ENCODE data around the gene SERINC2. TPM values are rescaled to one million over a fixed set of nuclear protein-coding genes. Genes with fewer than 3 reads are reported as not detected.

SERINC2 gene
- total RNA-seq, result under 1 TPM; 0.19 to 0.56 TPM

DNA sequence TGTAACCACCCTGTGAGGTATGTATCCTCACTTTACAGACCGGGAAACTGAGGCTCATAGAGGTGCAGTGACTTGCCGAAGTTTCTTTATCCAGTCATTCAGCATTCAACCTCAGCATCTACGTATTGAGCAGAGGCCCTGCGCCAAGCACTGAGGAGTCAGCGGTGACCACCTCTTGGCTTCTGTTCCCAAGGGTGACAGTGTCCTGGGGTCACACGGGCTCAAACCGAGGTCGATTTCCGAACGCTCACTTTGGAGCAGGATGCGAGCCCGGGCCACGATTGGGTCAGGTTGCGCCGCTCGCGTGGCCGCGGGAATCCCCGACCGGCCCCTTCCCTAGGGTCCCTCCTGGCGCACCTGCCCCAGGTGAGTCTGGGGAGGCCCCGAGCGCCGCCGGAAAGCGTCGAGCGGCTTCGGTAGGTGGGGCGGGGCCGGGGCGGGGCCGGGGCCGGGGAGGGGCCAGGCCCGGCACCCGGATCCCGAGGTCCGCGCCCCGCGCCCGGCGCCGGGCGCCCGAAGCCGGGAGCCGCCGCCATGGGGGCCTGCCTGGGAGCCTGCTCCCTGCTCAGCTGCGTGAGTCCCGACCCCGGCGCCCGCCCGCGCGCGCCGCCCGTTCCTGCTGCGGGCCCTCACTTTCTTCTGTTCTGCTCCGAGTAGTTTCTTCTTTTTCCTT lies at the start of gene SERINC2:
TSS of gene SERINC2 (plus strand) at position 482 of the 673 bp plus-strand sequence. CDS start at position 535, 53 bp downstream.
- peaks cover 6 to 8% of the 10 kb centered on the region in 2 donors for H3K4me1 Mint-ChIP-seq (ENCODE audit: low read depth in 2 of 2)
- no peak within 1 kb of the TSS for H3K27ac Mint-ChIP-seq
- H3K36me3 Mint-ChIP-seq, result peaks cover 6% of the 10 kb centered on the region
- H3K27me3 Mint-ChIP-seq, result peaks cover 63 to 64% of the 10 kb centered on the region in 2 donors
- H3K4me3 Mint-ChIP-seq, result peak within 1 kb of the TSS; percentile 93
- DNase-seq (ENCODE audit: low spot score), result no peak
- H3K9me3 Mint-ChIP-seq, result no peaks in the 10 kb centered on the region
- ATAC-seq, result peak; percentile 41 to 56

DNA sequence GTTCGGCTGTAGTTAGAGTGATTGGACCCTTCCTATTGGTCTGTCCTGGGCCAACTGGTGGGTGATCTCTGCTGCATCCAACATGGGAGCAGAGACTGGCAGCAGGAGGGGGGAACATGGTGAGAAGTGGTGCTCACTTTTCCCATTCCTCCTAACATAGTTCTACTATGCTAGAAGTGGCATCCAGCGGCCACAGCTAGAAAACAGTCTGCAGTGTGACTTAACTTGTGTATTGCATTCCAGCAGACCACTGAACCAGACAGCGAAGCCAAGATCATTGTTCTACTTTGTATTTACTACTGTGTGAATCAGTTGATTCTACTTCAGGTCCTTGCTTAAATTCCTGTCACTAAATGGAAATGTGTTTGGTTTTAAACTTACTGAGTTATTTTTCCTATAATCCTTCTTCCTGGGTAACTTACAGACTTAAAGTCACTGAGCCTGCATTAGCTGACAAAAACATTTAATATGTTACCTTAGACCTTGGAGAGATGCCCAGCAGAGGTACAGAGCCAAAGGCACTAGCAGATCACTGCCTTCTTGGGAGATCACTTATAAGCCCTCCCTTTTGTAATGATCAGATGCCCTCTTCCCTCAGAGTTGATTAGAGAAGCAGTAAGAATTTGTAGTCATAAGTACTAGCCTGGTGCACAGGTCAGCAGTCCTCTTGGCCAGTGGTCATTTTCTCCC lies 48.3 kb upstream of the SERINC2 start:
- no peak for ATAC-seq
- no peak overlapping the region for H3K27ac Mint-ChIP-seq
- no peaks in the 10 kb centered on the region for H3K9me3 Mint-ChIP-seq
- peaks cover 12% of the 10 kb centered on the region for H3K36me3 Mint-ChIP-seq
- H3K4me3 Mint-ChIP-seq, result no peak overlapping the region
- no peaks in the 10 kb centered on the region for H3K4me1 Mint-ChIP-seq (ENCODE audit: low read depth in 2 of 2)
- no peaks in the 10 kb centered on the region for H3K27me3 Mint-ChIP-seq
- DNase-seq (ENCODE audit: low spot score), result no peak

DNA sequence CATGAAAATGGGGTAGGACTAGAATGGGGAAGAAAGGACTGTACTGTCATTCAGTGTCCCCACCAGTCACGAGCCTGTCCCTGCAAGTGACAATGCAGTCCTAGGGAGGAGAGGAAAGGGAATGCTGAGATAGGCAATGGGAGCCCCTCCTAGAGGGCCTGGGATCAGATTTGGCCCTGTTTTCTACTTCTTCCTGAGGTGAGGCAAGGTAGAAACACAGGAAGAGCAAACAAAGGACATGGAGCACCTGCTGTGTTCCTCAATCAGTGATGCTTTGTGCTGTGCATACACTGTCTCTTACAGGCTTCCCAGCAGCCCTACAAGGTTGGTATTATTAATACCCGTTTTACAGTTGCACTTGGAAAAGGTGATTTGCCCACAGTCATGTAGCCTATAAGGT lies 46.2 kb upstream of the SERINC2 start:
- Mint-ChIP-seq H3K36me3 (peaks cover 12% of the 10 kb centered on the region), H3K27me3 (no peaks in the 10 kb centered on the region), H3K9me3 (no peaks in the 10 kb centered on the region), H3K27ac (no peak overlapping the region), H3K4me3 (no peak overlapping the region), H3K4me1 (ENCODE audit: low read depth in 2 of 2) (no peaks in the 10 kb centered on the region)
- ATAC-seq (no peak), DNase-seq (ENCODE audit: low spot score) (no peak)

DNA sequence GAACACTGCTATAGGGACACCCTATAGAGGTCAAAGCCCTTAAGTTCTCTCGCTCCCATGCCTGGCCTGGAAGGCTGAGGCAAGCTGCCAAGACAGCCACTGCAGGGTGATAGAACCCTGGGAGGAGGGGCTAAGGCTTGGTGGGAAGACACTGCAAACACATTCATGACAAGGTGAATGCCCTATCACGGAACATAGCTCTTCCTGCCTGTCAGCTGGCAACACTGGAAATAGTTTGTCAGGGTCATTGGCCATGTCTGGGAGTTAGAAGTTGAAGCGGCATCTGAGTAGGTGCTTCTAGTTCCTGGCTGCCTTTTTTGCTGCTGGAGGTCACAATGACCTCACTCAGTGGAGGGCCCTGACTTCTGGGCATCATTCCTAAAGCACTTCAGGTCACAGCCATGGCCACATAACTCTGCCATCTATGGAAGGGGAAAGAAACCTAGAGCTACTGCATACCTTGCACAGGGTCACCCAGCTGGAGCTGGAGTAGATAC lies 44.4 kb upstream of the SERINC2 start:
- Mint-ChIP-seq H3K4me1 (ENCODE audit: low read depth in 2 of 2) (peaks cover 12 to 15% of the 10 kb centered on the region in 2 donors), H3K36me3 (peaks cover 11% of the 10 kb centered on the region), H3K4me3 (no peak overlapping the region), H3K27me3 (no peaks in the 10 kb centered on the region), H3K27ac (no peak overlapping the region), H3K9me3 (no peaks in the 10 kb centered on the region)
- DNase-seq (ENCODE audit: low spot score), result no peak
- ATAC-seq, result no peak

DNA sequence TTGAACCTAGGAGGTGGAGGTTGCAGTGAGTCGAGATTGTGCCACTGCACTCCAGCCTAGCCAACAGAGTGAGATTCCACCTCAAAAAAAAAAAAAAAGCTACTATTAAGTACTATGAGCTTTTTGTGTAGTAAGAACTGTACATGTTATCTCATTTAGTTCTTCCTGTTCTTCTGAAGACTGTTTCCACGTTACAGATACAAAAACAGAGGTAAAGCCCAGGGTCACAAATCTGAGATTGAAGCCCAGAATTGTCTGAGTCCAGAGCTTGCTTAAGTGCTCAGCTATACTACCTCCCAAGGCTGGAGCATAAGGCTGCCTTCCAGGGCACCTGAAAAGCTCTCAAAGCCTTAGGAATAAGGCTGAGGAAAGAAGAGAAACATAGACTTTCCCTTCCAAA lies 43.0 kb upstream of the SERINC2 start:
- Mint-ChIP-seq H3K36me3 (peaks cover 1% of the 10 kb centered on the region), H3K4me1 (ENCODE audit: low read depth in 2 of 2) (peaks cover 12 to 18% of the 10 kb centered on the region in 2 donors), H3K27ac (no peak overlapping the region), H3K9me3 (no peaks in the 10 kb centered on the region), H3K4me3 (no peak overlapping the region), H3K27me3 (no peaks in the 10 kb centered on the region)
- ATAC-seq (no peak), DNase-seq (ENCODE audit: low spot score) (no peak)

DNA sequence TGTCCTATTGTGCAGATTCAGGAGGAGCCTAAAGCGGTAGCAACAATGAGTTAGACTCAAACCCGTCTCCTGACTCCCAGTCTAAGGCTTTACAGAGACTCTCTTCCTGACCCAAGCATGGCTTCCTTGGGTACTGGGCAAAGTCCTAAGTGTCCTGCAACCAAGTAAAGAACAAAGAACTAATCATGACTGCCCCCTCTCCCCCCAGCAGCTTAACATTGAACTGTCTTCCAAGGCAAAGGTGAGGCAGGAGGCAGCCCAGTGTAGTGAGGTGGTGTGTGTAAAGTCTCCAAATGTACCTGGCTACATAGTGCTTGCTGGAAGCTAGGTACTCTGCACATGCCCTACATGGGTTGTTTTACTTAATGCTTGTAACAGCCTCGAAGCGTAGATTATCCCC lies 42.4 kb upstream of the SERINC2 start:
- H3K36me3 Mint-ChIP-seq, result no peaks in the 10 kb centered on the region
- H3K27ac Mint-ChIP-seq, result no peak overlapping the region
- no peak for DNase-seq (ENCODE audit: low spot score)
- ATAC-seq, result no peak
- H3K4me3 Mint-ChIP-seq, result no peak overlapping the region
- peaks cover 12 to 18% of the 10 kb centered on the region in 2 donors for H3K4me1 Mint-ChIP-seq (ENCODE audit: low read depth in 2 of 2)
- H3K9me3 Mint-ChIP-seq, result no peaks in the 10 kb centered on the region
- H3K27me3 Mint-ChIP-seq, result no peaks in the 10 kb centered on the region

DNA sequence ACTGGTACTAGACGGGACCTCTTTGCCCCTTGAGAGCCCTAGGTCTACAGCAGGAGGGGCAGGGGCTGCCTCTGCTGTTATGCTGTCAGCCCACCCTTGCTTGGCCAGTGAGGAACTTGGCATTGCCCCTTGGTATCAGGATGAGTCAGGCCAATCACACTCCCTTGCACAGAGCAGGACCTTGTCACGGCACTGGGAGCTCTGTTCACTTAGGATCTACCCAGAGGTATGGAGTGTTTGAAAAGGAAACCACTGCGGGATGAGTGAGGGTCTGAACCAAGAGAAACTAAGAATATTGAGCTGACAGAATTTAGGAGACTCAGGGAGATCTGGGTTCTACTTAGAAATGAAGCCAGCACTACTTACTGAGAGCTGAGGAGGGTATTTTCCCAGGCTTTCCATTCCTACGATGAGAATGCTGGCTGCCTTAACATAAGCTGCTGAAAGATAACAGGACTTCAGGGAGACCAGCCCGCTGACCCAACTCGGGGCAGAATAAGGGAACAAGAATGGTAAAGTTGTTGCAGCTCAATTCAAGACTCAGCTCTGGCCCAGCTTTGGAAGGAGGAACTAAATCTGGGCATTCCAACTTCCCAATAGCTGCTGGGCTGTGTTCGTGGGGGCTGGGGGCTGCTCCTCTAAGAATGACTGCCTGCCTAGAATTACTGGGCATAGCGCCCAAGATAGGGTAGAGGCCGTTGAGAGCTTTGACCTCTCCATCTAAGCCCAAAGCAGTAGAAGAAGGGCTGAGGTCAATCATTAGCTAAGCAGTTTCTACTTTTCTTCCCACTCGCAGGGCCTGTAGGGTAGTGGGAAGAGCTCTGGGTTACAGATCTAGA lies 41.7 kb upstream of the SERINC2 start:
- ATAC-seq, result no peak
- no peaks in the 10 kb centered on the region for H3K36me3 Mint-ChIP-seq
- no peak overlapping the region for H3K27ac Mint-ChIP-seq
- H3K4me1 Mint-ChIP-seq (ENCODE audit: low read depth in 2 of 2), result peaks cover 12 to 18% of the 10 kb centered on the region in 2 donors
- no peak overlapping the region for H3K4me3 Mint-ChIP-seq
- H3K27me3 Mint-ChIP-seq, result no peaks in the 10 kb centered on the region
- no peak for DNase-seq (ENCODE audit: low spot score)
- H3K9me3 Mint-ChIP-seq, result no peaks in the 10 kb centered on the region

DNA sequence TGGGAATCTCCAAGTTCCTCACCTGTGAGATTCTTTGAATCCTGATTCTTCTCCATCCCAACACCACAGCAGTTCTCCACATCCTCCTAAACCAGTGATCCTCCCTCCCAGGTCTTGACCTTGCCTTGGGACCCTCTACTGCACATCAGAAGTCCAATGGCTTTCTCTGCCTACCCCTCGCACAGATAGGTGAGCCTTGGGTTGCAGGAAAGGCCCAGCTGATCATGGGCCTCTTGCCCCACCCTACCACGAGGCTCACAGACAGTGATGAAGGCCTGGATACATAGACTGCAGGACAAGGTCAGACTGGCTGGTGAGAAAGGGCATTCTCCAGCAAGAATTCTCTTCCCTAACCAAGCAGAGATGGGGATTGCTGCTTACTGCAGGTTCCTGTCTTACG lies 41.0 kb upstream of the SERINC2 start:
- Mint-ChIP-seq H3K4me1 (ENCODE audit: low read depth in 2 of 2) (peaks cover 16 to 22% of the 10 kb centered on the region in 2 donors), H3K4me3 (peak overlapping the region; percentile 2), H3K27me3 (no peaks in the 10 kb centered on the region), H3K36me3 (no peaks in the 10 kb centered on the region), H3K27ac (peak overlapping the region in 1 of 2 donors; percentile 57), H3K9me3 (no peaks in the 10 kb centered on the region)
- DNase-seq (ENCODE audit: low spot score) (no peak), ATAC-seq (no peak)

DNA sequence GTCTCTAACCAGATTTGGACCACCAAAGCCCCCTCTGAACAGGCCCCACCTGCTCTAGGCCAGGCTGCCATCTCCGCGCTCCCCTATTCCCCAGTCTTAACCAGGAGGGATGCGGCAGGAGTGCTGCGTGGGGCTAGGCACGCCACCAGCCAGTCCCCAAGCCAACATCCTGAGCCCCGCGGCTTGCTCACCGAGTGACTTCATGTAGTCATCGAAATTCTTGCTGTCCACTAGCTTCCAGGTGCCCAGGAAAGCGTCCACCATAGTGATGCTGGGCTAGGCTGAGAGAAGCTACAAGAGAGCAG lies 40.3 kb upstream of the SERINC2 start:
- no peaks in the 10 kb centered on the region for H3K9me3 Mint-ChIP-seq
- no peaks in the 10 kb centered on the region for H3K36me3 Mint-ChIP-seq
- peak overlapping the region; percentile 2 for H3K4me3 Mint-ChIP-seq
- peaks cover 16 to 22% of the 10 kb centered on the region in 2 donors for H3K4me1 Mint-ChIP-seq (ENCODE audit: low read depth in 2 of 2)
- DNase-seq (ENCODE audit: low spot score), result no peak
- ATAC-seq, result no peak
- H3K27ac Mint-ChIP-seq, result peak overlapping the region in 1 of 2 donors; percentile 57
- no peaks in the 10 kb centered on the region for H3K27me3 Mint-ChIP-seq

DNA sequence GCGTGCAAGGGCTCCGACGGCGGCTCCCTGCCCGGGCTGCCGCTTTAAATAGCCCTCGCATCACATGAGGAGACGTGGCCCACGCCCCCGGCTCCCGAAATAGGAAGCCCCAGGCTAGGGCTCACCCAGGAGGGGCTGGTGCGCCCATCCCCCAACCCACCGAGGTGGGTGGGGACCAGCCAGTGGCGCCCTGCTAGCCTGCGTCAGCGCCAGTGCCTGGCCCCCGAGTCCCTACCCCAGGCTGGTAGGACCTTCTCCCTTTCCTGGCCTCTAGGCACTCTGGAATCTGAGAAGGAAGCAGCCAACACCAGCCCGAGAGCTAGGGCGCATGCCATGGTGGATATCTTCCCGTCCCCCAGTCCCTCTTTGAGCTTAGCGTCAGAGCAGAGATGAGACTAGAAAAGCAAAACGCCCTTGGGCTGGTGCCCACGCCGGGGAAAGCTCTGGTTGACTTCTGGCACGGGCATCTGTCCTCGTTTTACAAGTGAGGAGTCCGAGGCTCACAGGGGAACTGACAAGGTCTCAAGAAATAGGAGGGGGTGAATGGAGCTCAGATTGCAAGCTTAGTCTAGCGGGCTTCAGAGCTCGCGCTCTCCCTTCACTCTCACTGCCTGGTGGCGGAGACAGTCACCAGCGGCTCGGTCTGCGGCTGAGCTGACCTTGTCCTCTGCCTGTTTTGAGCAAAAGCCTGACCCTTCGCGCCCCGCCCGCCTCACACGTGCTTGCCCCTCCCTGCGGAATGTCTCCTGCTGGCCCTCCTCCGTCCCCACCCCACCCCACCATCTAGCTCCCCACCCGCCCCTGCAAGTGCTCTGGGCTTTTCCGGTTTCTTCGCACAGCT lies 39.7 kb upstream of the SERINC2 start, which contains the start of gene FABP3:
TSS of gene FABP3 (minus strand) at position 21 of the 841 bp plus-strand sequence. CDS start 62 bp downstream, outside the sequence.
- H3K27ac Mint-ChIP-seq, result peak within 1 kb of the TSS in 1 of 2 donors; percentile 57
- H3K36me3 Mint-ChIP-seq, result no peaks in the 10 kb centered on the region
- no peaks in the 10 kb centered on the region for H3K27me3 Mint-ChIP-seq
- ATAC-seq, result peak; percentile 40 to 69
- H3K4me1 Mint-ChIP-seq (ENCODE audit: low read depth in 2 of 2), result peaks cover 16 to 22% of the 10 kb centered on the region in 2 donors
- H3K4me3 Mint-ChIP-seq, result peak within 1 kb of the TSS; percentile 56
- no peaks in the 10 kb centered on the region for H3K9me3 Mint-ChIP-seq
- DNase-seq (ENCODE audit: low spot score), result no peak

DNA sequence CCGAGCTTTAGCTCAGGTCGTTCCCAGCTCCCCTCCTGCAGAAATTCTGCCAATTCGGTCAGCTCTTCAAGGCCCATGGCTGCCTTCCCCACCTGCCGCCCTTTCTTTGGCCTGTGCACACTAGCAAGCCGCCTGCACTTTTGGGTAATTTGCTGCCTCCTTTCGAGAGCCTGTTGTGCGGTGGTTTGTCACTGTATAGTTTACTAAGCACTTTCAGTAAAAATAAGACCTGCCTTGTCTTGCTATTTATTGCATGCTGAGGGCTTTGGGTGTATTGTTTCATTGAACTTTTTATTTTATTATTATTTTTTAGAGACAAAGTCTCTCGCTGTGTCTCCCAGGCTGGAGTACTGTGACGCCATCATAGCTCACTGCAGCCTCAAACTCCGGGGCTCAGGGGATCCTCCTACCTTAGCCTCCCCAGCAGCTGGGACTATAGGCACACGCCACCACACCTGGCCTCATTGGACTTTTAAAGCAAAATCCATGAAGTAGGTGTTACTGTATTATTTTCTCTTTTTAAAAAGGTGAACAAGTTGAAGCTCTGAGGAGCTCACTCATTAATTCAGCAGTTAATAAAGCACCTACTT lies 39.0 kb upstream of the SERINC2 start:
- Mint-ChIP-seq H3K4me3 (peak overlapping the region; percentile 56), H3K4me1 (ENCODE audit: low read depth in 2 of 2) (peaks cover 16 to 22% of the 10 kb centered on the region in 2 donors), H3K9me3 (no peaks in the 10 kb centered on the region), H3K36me3 (no peaks in the 10 kb centered on the region), H3K27ac (peak overlapping the region in 1 of 2 donors; percentile 29), H3K27me3 (no peaks in the 10 kb centered on the region)
- ATAC-seq, result no peak
- DNase-seq (ENCODE audit: low spot score), result no peak

DNA sequence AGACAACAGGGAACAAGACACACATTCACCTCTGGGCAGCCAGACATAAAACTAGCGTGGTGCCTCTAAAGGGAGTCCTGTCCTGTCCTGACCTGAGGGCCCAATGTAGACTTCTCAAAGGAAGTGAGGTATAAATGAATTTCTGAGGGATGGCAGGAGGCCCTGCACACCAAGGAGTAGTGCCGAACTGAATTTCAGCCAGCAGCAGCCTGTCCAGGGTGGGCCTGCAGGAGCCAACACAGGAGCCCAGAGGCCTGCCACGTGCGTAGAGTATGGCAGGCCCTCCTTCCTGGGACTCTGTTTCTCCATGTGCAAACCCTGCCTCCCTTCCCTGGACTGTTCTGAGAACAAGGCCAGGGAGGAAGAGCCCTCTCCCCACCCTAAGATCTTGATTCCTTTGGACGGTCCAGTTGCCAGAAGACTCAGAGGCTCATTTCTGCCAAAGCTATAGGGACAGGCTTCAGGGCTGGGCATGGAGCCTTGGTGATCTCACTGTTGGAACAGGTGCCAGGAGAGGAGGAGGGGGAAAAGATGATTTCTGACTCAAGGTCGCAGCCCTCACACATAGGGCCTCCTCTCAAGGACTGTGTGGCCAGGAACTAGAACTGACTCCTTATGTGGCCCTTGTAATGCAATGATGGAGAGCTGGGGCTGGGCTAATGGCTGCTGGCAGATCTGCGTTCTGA lies 38.4 kb upstream of the SERINC2 start:
- H3K36me3 Mint-ChIP-seq, result no peaks in the 10 kb centered on the region
- H3K9me3 Mint-ChIP-seq, result no peaks in the 10 kb centered on the region
- no peak for DNase-seq (ENCODE audit: low spot score)
- no peaks in the 10 kb centered on the region for H3K27me3 Mint-ChIP-seq
- H3K27ac Mint-ChIP-seq, result no peak overlapping the region
- peak overlapping the region; percentile 56 for H3K4me3 Mint-ChIP-seq
- peaks cover 16 to 22% of the 10 kb centered on the region in 2 donors for H3K4me1 Mint-ChIP-seq (ENCODE audit: low read depth in 2 of 2)
- no peak for ATAC-seq

Measured in natural killer cell treated with Interleukin-12 subunit alpha and Interleukin-12 subunit beta and Interleukin-15 and Interleukin-18, amount 100 ng/mL, for 72 hours (primary cell).